ENCODE results near the gene NHLRC1. TPM values are rescaled to one million over a fixed set of nuclear protein-coding genes. Genes with fewer than 3 reads are reported as not detected.

Gene NHLRC1
- total RNA-seq, 1 experiment from 2014 or later: 0.29 TPM

DNA sequence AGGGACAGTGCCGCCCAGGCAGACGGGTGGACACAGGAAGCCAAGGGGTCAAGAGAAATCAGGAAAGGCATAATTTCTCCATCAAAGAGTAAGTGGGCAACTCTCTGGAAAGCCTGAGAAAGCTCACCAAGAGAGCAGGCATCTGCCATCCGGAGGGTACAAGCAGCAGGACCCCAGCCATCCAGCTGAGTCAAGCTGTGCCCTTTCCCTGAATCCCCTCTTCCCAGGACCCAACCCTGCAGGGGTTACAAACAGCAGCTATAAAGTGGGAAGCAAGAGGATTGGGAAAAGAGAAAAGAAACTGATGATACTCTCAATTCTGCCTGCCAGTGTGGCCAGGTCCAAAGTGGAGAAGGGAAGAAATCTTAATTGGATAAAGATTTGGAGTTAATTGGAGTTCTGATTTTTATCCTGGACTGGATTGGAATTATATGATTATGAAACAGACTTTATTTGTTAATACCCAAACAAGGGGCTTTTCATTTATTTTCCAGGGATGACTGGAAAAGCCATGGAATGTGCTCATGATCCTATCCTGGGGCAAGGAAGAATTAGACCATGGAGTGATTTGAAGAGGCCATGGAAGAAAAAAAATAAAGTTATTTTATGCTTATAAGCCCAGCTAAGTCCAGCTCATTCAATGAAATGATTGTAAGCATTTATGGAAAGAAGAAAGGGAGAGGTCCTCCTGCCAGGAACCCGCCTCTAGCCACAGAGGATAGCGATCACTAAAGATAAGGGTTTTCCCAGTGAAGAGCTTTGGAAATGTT is 34.9 kb downstream of the NHLRC1 start:
- DNase-seq (ENCODE audit: low spot score): no peak

DNA sequence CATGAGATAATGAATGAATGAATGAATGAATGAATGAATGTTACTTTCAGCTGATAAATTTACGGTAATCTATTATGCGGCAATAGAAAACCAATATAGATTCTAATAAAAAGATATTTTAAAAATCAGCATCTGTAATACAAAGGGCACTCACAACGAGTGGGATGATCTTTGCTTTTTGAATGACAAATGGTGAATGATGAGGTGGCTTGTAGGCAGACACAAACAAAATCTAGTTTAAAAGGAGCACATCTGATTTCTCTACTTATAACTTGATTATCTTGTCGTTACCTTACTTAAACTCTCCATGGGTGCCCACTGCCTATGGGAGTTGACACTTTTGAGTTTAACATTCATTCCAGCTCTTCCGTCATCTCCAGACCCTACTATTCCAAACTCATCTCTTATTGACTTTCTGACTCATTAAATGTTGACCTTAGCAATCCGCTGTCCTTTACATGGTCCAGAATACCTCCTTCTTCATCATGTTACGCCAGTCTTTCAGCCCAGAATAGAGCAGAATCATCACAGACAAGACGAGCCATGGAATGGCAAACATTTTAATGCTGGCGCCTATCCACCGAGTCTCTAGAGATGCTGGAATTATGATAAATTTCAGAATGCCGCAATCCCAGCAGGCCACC is 41.3 kb downstream of the NHLRC1 start:
- no peak for DNase-seq (ENCODE audit: low spot score)

DNA sequence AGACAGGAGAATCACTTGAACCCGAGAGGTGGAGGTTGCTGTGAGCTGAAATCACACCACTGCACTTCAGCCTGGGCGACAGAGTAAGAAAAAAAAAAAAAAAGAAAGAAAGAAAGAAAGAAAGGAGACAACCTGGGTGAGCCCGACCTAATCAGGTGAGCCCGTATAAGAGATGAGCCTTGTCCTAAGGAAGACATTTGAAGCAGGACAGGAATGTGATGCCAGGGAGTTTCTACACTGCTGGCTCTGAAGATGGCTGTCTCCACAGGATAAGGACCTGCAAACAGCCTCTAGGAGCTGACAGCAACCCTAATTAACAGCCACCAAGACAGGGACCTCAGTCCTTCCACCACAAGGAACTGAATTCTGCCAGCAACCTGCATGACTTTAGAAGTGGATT is 41.9 kb downstream of the NHLRC1 start:
- no peak for DNase-seq (ENCODE audit: low spot score)

DNA sequence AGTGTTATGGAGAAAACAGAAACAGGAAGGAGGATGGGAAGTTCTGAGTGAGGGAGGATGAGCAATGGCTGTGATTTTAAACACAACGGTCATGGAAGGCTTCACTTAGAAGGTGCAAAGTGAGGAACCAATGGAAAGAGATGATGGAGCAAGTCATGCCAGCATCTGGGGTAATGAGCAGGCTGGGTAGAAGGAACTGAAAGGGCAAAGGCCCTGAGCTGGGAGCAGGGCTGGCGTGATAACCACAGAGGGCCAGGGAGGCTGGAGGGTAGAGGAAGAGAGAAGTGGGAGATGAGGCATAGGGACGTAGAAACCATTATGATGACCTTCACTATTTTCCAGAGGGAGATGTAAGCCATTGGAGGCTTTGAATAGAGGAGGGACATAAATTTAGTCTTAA is 43.6 kb downstream of the NHLRC1 start:
- no peak for DNase-seq (ENCODE audit: low spot score)

DNA sequence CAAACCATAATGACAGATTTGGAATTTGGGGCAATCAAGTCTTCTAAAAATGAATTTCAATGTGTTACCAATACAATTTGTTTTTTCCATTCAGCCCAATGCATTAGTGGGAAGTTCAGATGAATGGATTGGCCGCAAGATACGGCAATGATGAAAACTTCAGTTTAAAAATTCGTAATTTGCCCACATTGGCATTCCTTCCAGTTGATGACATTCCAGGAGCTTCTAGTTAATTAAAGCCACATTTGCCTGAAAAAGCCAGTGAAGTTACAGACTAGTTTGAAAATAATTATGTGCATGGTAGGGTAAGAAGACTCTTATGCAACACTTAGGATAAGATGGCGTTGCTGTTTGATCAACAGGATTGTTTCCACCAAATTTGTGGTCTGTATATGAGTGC is 46.2 kb downstream of the NHLRC1 start:
- DNase-seq (ENCODE audit: low spot score): no peak

DNA sequence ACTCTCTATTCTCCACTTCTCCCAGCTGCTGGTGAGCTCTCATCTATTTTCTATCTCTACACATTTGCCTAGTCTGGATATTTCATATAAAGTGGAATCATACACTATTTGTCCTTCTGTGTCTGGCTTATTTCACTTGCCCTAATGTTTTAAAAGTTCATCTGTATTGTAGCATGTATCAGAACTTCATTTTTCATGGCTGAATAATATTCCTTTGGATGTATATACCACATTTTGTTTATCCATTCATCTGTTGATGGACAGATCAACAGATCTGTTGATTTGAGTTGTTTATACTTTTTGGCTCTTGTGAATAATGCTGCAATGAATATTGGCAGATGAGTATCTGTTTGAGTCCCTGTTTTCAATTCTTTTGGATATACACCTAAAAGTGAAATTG is 49.6 kb downstream of the NHLRC1 start:
- DNase-seq (ENCODE audit: low spot score): no peak

DNA sequence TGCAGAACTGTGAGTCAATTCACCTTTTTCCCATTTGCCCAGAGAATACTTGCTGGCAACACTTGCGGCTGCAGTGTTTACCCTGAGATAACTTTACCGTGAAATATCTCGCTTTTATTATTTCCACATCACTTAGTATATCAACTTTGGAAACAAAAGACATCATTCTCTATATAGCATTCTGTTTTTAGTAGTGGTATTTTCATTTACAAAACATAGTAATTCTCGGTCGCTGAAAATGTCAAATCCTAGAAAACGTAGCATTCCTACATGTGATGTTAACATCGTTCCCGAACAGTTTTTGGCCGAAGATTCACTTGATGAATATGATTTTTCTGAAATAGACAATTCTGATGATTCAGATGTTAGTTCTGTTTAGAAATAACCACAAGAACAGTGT is 52.0 kb downstream of the NHLRC1 start:
- DNase-seq (ENCODE audit: low spot score): no peak

Other genes starting within 250 kb of the NHLRC1 start
- 11.4 and 12.7 TPM in 2 replicates for gene KIF13A, start 135.0 kb downstream of the NHLRC1 start, total RNA-seq (2014; rRNA removed; shearing (Covaris generic))
- gene TPMT, start 32.4 kb upstream of the NHLRC1 start, total RNA-seq (2014; rRNA removed; shearing (Covaris generic)): 16.6 and 17.1 TPM in 2 replicates
- gene KDM1B, start 32.7 kb upstream of the NHLRC1 start, total RNA-seq (2014; rRNA removed; shearing (Covaris generic)): 6.0 and 6.6 TPM in 2 replicates
- gene DEK, start 141.9 kb upstream of the NHLRC1 start, total RNA-seq (2014; rRNA removed; shearing (Covaris generic)): 123 and 141 TPM in 2 replicates

Data from H4 (cell line).